COLO668 (cell line): Measurements from ENCODE around the gene SRP14.

Experiments used
- DNase-seq: peaks from one replicate; lab custom pipeline; 2025; ENCODE audit not compliant: unreplicated experiment; lab: John Stamatoyannopoulos, UW

SRP14 gene

GRCh38 chr15:40069178-40070165 lies 30.5 kb upstream of the SRP14 start:
- DNase-seq, result peak; percentile 99

- DNase-seq, result no peak
These were observed 29.1 kb upstream of the SRP14 start for GRCh38 chr15:40067921-40068624.

- DNase-seq, result no peak
These were observed 27.6 kb upstream of the SRP14 start for GRCh38 chr15:40066589-40066988.

- peak; percentile 58 for DNase-seq
These were observed 26.2 kb upstream of the SRP14 start for GRCh38 chr15:40065166-40065565.

GRCh38 chr15:40064231-40064894 lies 25.4 kb upstream of the SRP14 start:
- DNase-seq, result no peak

- DNase-seq, result no peak
These were observed 24.6 kb upstream of the SRP14 start for GRCh38 chr15:40063563-40064011.

GRCh38 chr15:40062816-40063562 lies 24.0 kb upstream of the SRP14 start:
- no peak for DNase-seq

GRCh38 chr15:40061212-40061901 lies 22.4 kb upstream of the SRP14 start:
- no peak for DNase-seq

GRCh38 chr15:40060236-40060961 lies 21.4 kb upstream of the SRP14 start:
- no peak for DNase-seq

GRCh38 chr15:40059821-40060220 lies 20.8 kb upstream of the SRP14 start:
- DNase-seq, result no peak

GRCh38 chr15:40058476-40059140 lies 19.6 kb upstream of the SRP14 start:
- DNase-seq, result no peak

GRCh38 chr15:40055576-40056293 lies 16.8 kb upstream of the SRP14 start:
- DNase-seq, result peak; percentile 62

- DNase-seq, result peak; percentile 93
These were observed 16.0 kb upstream of the SRP14 start for GRCh38 chr15:40054855-40055575.

- DNase-seq, result no peak
These were observed 15.5 kb upstream of the SRP14 start for GRCh38 chr15:40054605-40054854.

- no peak for DNase-seq
These were observed 15.0 kb upstream of the SRP14 start for GRCh38 chr15:40053831-40054604.

- no peak for DNase-seq
These were observed 14.3 kb upstream of the SRP14 start for GRCh38 chr15:40053079-40053830.
